K562 (cell line): ENCODE measurements around the gene TBX1. TPM values are rescaled to one million over a fixed set of nuclear protein-coding genes. Genes with fewer than 3 reads are reported as not detected.

Experiments
- ATAC-seq: fragments of 200-7000 bp; cut with Tn5 transposase; 3 replicates; pipeline ENCODE4 v1.9.1; 2020; ENCODE audit warnings: moderate library complexity
- BruUV-seq: library from RNA; stranded (reverse); fragments of 400-500 nt; replicated peaks from 2 replicates; lab custom pipeline; 2021; lab: Mats Ljungman, UMichigan
- CTCF ChIA-PET: fragments of 300-600 bp; formaldehyde crosslinking; extraction: SDS; loops from one replicate; lab custom pipeline; 2021; ENCODE audit warnings: low intra/inter-chr PET ratio; lab: Yijun Ruan, JAX
- POLR2A ChIA-PET: fragments of 300-600, 350-650 bp; sonication (Branson Sonifier 250); formaldehyde crosslinking; extraction: SDS; loops from one replicate; lab custom pipeline; 2021; ENCODE audit warnings: antibody characterized with exemption, inconsistent platforms; lab: Yijun Ruan, JAX
- DNase-seq, 4 experiments: peaks; one replicate each; pipeline versions ENCODE4 v3.0.0 to v3.0.0-alpha.2; 2011 to 2018; ENCODE audit warnings: low spot score in 3 of 4, mixed read lengths in 3 of 4; ENCODE audit errors: extremely low read depth in 1 of 4
- FAIRE-seq: peaks from 2 replicates; lab custom pipeline; 2011; peaks lifted over from hg19 to GRCh38; lab: Jason Lieb, UNC
- H2AFZ ChIP-seq: 2 replicates; pipeline ENCODE4 v1.6.0; 2011; ENCODE audit warnings: low read depth, low read length, control low read depth, inconsistent platforms
- H3K27ac ChIP-seq: fragments of 200-600 bp; 3 replicates; pipeline ENCODE4 v1.8.0; 2011; ENCODE audit warnings: low read depth, mild to moderate bottlenecking, control low read depth, inconsistent platforms, low read length, moderate library complexity, mixed read lengths; ENCODE audit errors: extremely low read depth
- H3K27me3 ChIP-seq, 2 experiments: fragments of 300-600 bp in 1 of 2; 2 replicates in 1 of 2; 3 replicates in 1 of 2; pipeline versions ENCODE4 v1.6.0 to v1.8.0; 2011; ENCODE audit warnings: inconsistent platforms in 2 of 2, low read length in 2 of 2, mild to moderate bottlenecking in 1 of 2, mixed read lengths in 1 of 2, moderate library complexity in 1 of 2; ENCODE audit not compliant: control insufficient read depth in 2 of 2, insufficient read depth in 2 of 2
- H3K36me3 ChIP-seq: fragments of 300-600 bp; 3 replicates; pipeline ENCODE4 v1.8.0; 2011; ENCODE audit warnings: mild to moderate bottlenecking, low read length, inconsistent platforms; ENCODE audit not compliant: control insufficient read depth, insufficient read depth
- H3K4me1 ChIP-seq, 2 experiments: fragments of 200-600 bp in 1 of 2; replicated peaks in 1 of 2; 2 replicates in 1 of 2; 3 replicates in 1 of 2; pipeline versions ENCODE4 v1.5.1 to v1.8.0; 2011; ENCODE audit warnings: inconsistent platforms in 2 of 2, low read length in 2 of 2, mild to moderate bottlenecking in 1 of 2, mixed read lengths in 1 of 2, moderate library complexity in 1 of 2; ENCODE audit not compliant: control insufficient read depth in 2 of 2, insufficient read depth in 2 of 2
- H3K4me2 ChIP-seq: 2 replicates; pipeline ENCODE4 v1.6.1; 2011; ENCODE audit warnings: low read length, control low read depth, inconsistent platforms, mixed read lengths; ENCODE audit not compliant: insufficient read depth
- H3K4me3 ChIP-seq: fragments of 200-600 bp; sonication (generic), shearing (Covaris generic); 2 replicates; pipeline ENCODE4 v1.5.1; 2016; ENCODE audit warnings: control low read depth, inconsistent platforms
- H3K79me2 ChIP-seq: fragments of 200-600 bp; 3 replicates; pipeline ENCODE4 v1.8.0; 2011; ENCODE audit warnings: low read length, inconsistent platforms; ENCODE audit not compliant: control insufficient read depth, insufficient read depth
- H3K9ac ChIP-seq, 2 experiments: 2 replicates each; pipeline versions ENCODE4 v1.6.0 to v1.6.1; 2011; ENCODE audit warnings: low read depth in 2 of 2, low read length in 2 of 2, control low read depth in 1 of 2, inconsistent platforms in 1 of 2, mild to moderate bottlenecking in 1 of 2, mixed read lengths in 1 of 2; ENCODE audit not compliant: insufficient read depth in 1 of 2
- H3K9me1 ChIP-seq: one replicate; pipeline ENCODE4 v1.6.0; 2011; ENCODE audit warnings: inconsistent platforms, mild to moderate bottlenecking, low read length, moderate library complexity; ENCODE audit not compliant: control insufficient read depth, insufficient read depth
- H3K9me3 ChIP-seq: replicated peaks from 2 replicates; pipeline ENCODE4 v1.5.1; 2011; ENCODE audit warnings: low read depth, low read length, inconsistent platforms; ENCODE audit not compliant: control insufficient read depth, insufficient read depth
- H4K20me1 ChIP-seq: replicated peaks from 2 replicates; pipeline ENCODE4 v1.6.1; 2011; ENCODE audit warnings: low read length, inconsistent platforms, mixed read lengths; ENCODE audit not compliant: control insufficient read depth, insufficient read depth
- BRF2 ChIP-seq: IDR thresholded peaks from 3 replicates; pipeline ENCODE4 v1.6.1; 2011; ENCODE audit warnings: borderline replicate concordance, mild to moderate bottlenecking; ENCODE audit not compliant: insufficient read length, insufficient read depth
- GABPB1 ChIP-seq: sonication (generic); formaldehyde crosslinking; IDR thresholded peaks from 2 replicates; pipeline ENCODE4 v1.8.0; 2022; ENCODE audit warnings: mild to moderate bottlenecking, missing genetic modification reagents
- HLTF ChIP-seq: fragments of 450-650 bp; IDR thresholded peaks from 2 replicates; pipeline ENCODE4 v1.6.1; 2016
- MBD2 ChIP-seq: sonication (generic); IDR thresholded peaks from 2 replicates; pipeline ENCODE4 v1.6.1; 2016; ENCODE audit warnings: low read depth, borderline replicate concordance
- NFIX ChIP-seq: fragments of 250-450 bp; sonication (Bioruptor Pico); IDR thresholded peaks from 2 replicates; pipeline ENCODE4 v1.4.0; 2020; ENCODE audit warnings: low read depth, mild to moderate bottlenecking, moderate library complexity
- NR3C1 ChIP-seq: sonication (generic); formaldehyde crosslinking; IDR thresholded peaks from 2 replicates; pipeline ENCODE4 v1.8.1; 2022; ENCODE audit warnings: missing genetic modification reagents
- PRDM10 ChIP-seq: fragments of 450-650 bp; IDR thresholded peaks from 2 replicates; pipeline ENCODE4 v1.6.1; 2018; ENCODE audit not compliant: partially characterized antibody
- SMARCA4 ChIP-seq: fragments of 450-650 bp; IDR thresholded peaks from 2 replicates; pipeline ENCODE4 v1.6.1; 2016
- SRSF9 ChIP-seq: fragments of 200-400 bp; formaldehyde crosslinking; IDR thresholded peaks from 2 replicates; pipeline ENCODE4 v1.6.1; 2017; ENCODE audit warnings: low read depth, low read length, borderline replicate concordance
- ZNF3 ChIP-seq: fragments of 250-450 bp; sonication (Bioruptor Pico); IDR thresholded peaks from 2 replicates; pipeline ENCODE4 v1.5.0; 2021; ENCODE audit warnings: mild to moderate bottlenecking, moderate library complexity
- ZNF592 ChIP-seq: fragments of 450-650 bp; IDR thresholded peaks from 2 replicates; pipeline ENCODE4 v1.6.1; 2017; ENCODE audit warnings: antibody characterized with exemption, mild to moderate bottlenecking
- ZNF778 ChIP-seq: fragments of 450-650 bp; formaldehyde crosslinking; IDR thresholded peaks from 2 replicates; pipeline ENCODE4 v1.4.0; 2020; ENCODE audit warnings: mild to moderate bottlenecking, moderate library complexity
- WGBS: fragments of 100-300 bp; shearing (Covaris generic); methylation state at CpG from one replicate; pipeline ENCODE4 v1.1.6; 2016; ENCODE audit warnings: low coverage, mixed read lengths; ENCODE audit not compliant: insufficient coverage; ENCODE audit errors: missing lambda C conversion rate; 5-methylcytosine and 5-hydroxymethylcytosine counted together
- in situ Hi-C: fragments of 300-500 bp; cut with MboI; formaldehyde crosslinking; loops from 4 replicates; pipeline ENCODE4 v1.15.0; 2018; ENCODE audit warnings: inconsistent platforms, mixed read lengths
- intact Hi-C: fragments of 100-400 bp; cut with micrococcal nuclease; formaldehyde crosslinking; loops from 2 replicates; pipeline ENCODE4 v1.14.2; 2022
- polyA plus RNA-seq, 8 experiments: library from polyadenylated mRNA; depleted of rRNA in 4 of 8; stranded (reverse) in 5 of 8; unstranded in 3 of 8; fragments of >200 nt; fragmentation: Nextera tagmentation in 2 of 8; fragmentation: Illumina TruSeq in 1 of 8; extraction: Ambion mirVana in 2 of 8; extraction: Trizol in 1 of 8; gene quantifications; 2 replicates each; pipeline versions ENCODE4 v1.2.1 to v1.2.3, GENCODE V29; 2011 to 2014; ENCODE audit warnings: inconsistent platforms in 1 of 8, missing spikeins in 1 of 8
- total RNA-seq, 7 experiments: library from RNA; depleted of rRNA in 6 of 7; stranded (reverse); fragments of >200 nt in 6 of 7; fragmentation: Illumina TruSeq in 2 of 7; extraction: Trizol in 2 of 7; gene quantifications; 2 replicates each; pipeline versions ENCODE4 v1.2.1 to v1.2.3, GENCODE V29; 2011 to 2021; ENCODE audit warnings: low replicate concordance in 1 of 7

TBX1 gene
- total and polyA plus RNA-seq, 9 of the 15 experiments (the other 6 are each of a cell fraction or from before 2014, with no cell fraction given), result 0.07 to 35.0 (median 3.9) TPM

GRCh38 chr22:19785461-19786263 is 25.1 kb downstream of the TBX1 start:
- Histone ChIP-seq H3K36me3 (peaks cover 3% of the 10 kb centered on the region; the same call in 1 of the 3 replicates), H3K4me3 (no peak overlapping the region), H3K4me2 (no peak overlapping the region), H3K9me1 (no peaks in the 10 kb centered on the region), H3K79me2 (no peaks in the 10 kb centered on the region), H3K27me3 (0 out of 5 replicates have a peak, but pooled peaks cover 0 to 2% of the 10 kb centered on the region in 2 experiments), H3K9me3 (no peaks in the 10 kb centered on the region; the same call in 1 of the 2 replicates), H2AFZ (no peak overlapping the region), H4K20me1 (0 out of 2 replicates have a peak, but pooled peaks cover 4% of the 10 kb centered on the region), H3K4me1 (peaks cover 0 to 53% of the 10 kb centered on the region in 2 experiments; a peak in 2 of 5 replicates), H3K27ac (no peak overlapping the region), H3K9ac (peak overlapping the region in 1 of 2 experiments; percentile 68; a peak in 2 of 4 replicates)
- POLR2A ChIA-PET, result interaction anchor here (0.6 to 16.8 kb wide), 11 partner anchors 11 to 328 kb away, joined by 3 to 205 read pairs (median 5); no protein-coding TSS in a partner anchor
- in situ Hi-C loops (no loop called here), intact Hi-C loops (no loop called here)
- CTCF ChIA-PET, result no interaction called here
- no TSS peak for BruUV-seq
- FAIRE-seq (no peak), DNase-seq (no peak), ATAC-seq (peak; percentile 10; the same call in 1 of the 3 replicates)
- WGBS, result 50% methylated on average over 22 of the region's 22 CpGs
- TF ChIP-seq NR3C1 (CRISPR knock-in tag) (no peak), HLTF (no peak), ZNF3 (CRISPR knock-in tag) (no peak), SRSF9 (no peak), BRF2 (no peak), PRDM10 (no peak), MBD2 (no peak), GABPB1 (CRISPR knock-in tag) (no peak), NFIX (no peak), ZNF778 (no peak), ZNF592 (no peak), SMARCA4 (no peak)
